ENCODE results near the gene EIF2AK3.

- no peak for TF ChIP-seq CTCF (IDR thresholded peaks at IDR 0.05)
- no peak for TF ChIP-seq ZFX (IDR thresholded peaks at IDR 0.05; ENCODE audit: borderline replicate concordance)
These were observed 65.4 kb downstream of the EIF2AK3 start for GRCh38 chr2:88561646-88562388.
